Activated CD4-positive, CD25-positive, alpha-beta regulatory T cell (primary cell): Measurements from ENCODE around the gene C5orf24.
"Not testable (repeated sequence)": the region's sequence is repeated elsewhere in the genome, so short reads cannot be mapped to it uniquely, and the experiment has no call there.

ENCODE experiments used
- DNase-seq, 4 experiments: peaks; one replicate each; lab custom pipeline; 2025; lab: John Stamatoyannopoulos, UW

The C5orf24 gene

GRCh38 chr5:134857401-134857800, 11.6 kb downstream of the C5orf24 start:
- no peak for DNase-seq

- no peak for DNase-seq
These were observed 18.9 kb downstream of the C5orf24 start for GRCh38 chr5:134864707-134865106.

- DNase-seq = no peak
These were observed 27.7 kb downstream of the C5orf24 start for GRCh38 chr5:134873494-134873893.

GRCh38 chr5:134873987-134874830, 28.4 kb downstream of the C5orf24 start, which contains the start of gene TXNDC15:
TSS of gene TXNDC15 (plus strand) at chr5:134874371. CDS start at chr5:134874428, 57 bp downstream.
- DNase-seq = peak; percentile 55 to 75 (median 65)

- DNase-seq = no peak
These were observed 29.3 kb downstream of the C5orf24 start for GRCh38 chr5:134874831-134875655.

- DNase-seq = no peak
These were observed 31.4 kb downstream of the C5orf24 start for GRCh38 chr5:134877159-134877558.

GRCh38 chr5:134878403-134878802, 32.6 kb downstream of the C5orf24 start:
- no peak for DNase-seq

GRCh38 chr5:134879456-134879855, 33.7 kb downstream of the C5orf24 start:
- DNase-seq = no peak

- not testable (repeated sequence) for DNase-seq
These were observed 35.2 kb downstream of the C5orf24 start for GRCh38 chr5:134880937-134881336.

GRCh38 chr5:134881711-134882110, 35.9 kb downstream of the C5orf24 start:
- not testable (repeated sequence) for DNase-seq

- DNase-seq = no peak
These were observed 41.9 kb downstream of the C5orf24 start for GRCh38 chr5:134887593-134888159.

- DNase-seq = no peak
These were observed 43.6 kb downstream of the C5orf24 start for GRCh38 chr5:134889335-134889734.

- no peak for DNase-seq
These were observed 45.7 kb downstream of the C5orf24 start for GRCh38 chr5:134891473-134891872.

- DNase-seq = no peak
These were observed 46.5 kb downstream of the C5orf24 start for GRCh38 chr5:134892282-134892681.

- no peak for DNase-seq
These were observed 47.2 kb downstream of the C5orf24 start for GRCh38 chr5:134892926-134893325.

GRCh38 chr5:134893748-134894505, 48.2 kb downstream of the C5orf24 start:
- DNase-seq = no peak

GRCh38 chr5:134902071-134902801, 56.5 kb downstream of the C5orf24 start:
- no peak for DNase-seq

- DNase-seq = peak; percentile 80 to 91 (median 87)
These were observed 59.0 kb downstream of the C5orf24 start, which contains the start of gene PCBD2 for GRCh38 chr5:134904610-134905245. TSS of gene PCBD2 (plus strand) at chr5:134905131. CDS start at chr5:134905140, 9 bp downstream.

- DNase-seq = peak; percentile 39 to 49 (median 43)
These were observed 59.7 kb downstream of the C5orf24 start for GRCh38 chr5:134905246-134905996.

GRCh38 chr5:134906811-134907210, 61.0 kb downstream of the C5orf24 start:
- no peak for DNase-seq
